ENCODE results near the gene YAF2. TPM values are rescaled to one million over a fixed set of nuclear protein-coding genes. Genes with fewer than 3 reads are reported as not detected.
"Not testable (repeated sequence)": the region's sequence is repeated elsewhere in the genome, so short reads cannot be mapped to it uniquely, and the experiment has no call there.

Gene YAF2
- total RNA-seq, 2 experiments from 2014 or later, result 32.8 to 34.4 TPM

- peaks cover 4% of the 10 kb centered on the region for H3K4me1 Mint-ChIP-seq
- intact Hi-C loops (cut with DNase I, micrococcal nuclease), result no loop called here
- H3K36me3 Mint-ChIP-seq (ENCODE audit: low read depth), result no peaks in the 10 kb centered on the region
- ChIA-PET POLR2A (no interaction called here), CTCF (no interaction called here)
- ATAC-seq (no peak), DNase-seq (no peak)
- H3K27ac Mint-ChIP-seq, result no peak overlapping the region
- H3K9me3 Mint-ChIP-seq (ENCODE audit: low read depth), result peaks cover 4% of the 10 kb centered on the region
- H3K4me3 Mint-ChIP-seq, result no peak overlapping the region
- H3K27me3 Mint-ChIP-seq, result peaks cover 8% of the 10 kb centered on the region
Measured at GRCh38 chr12:42275499-42275898, 37.5 kb upstream of the YAF2 start.

DNA sequence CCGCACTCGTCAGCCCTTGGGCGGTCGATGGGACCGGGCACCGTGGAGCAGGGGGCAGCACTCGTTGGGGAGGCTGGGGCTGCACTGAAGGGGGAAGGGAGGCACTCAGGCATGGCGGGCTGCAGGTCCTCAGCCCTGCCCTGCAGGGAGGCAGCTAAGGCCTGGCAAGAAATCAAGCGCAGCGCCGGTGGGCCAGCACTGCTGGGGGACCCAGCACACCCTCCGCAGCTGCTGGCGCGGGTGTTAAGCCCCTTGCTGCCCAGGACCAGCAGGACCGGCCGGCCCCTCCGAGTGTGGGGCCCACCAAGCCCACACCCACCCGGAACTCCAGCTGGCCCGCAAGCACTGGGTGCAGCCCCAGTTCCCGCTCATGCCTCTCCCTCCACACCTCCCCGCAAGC lies 35.7 kb upstream of the YAF2 start:
- H3K4me3 Mint-ChIP-seq, result no peak overlapping the region
- no peak for ATAC-seq
- no peak overlapping the region for H3K27ac Mint-ChIP-seq
- peaks cover 4% of the 10 kb centered on the region for H3K4me1 Mint-ChIP-seq
- peaks cover 8% of the 10 kb centered on the region for H3K27me3 Mint-ChIP-seq
- ChIA-PET CTCF (no interaction called here), POLR2A (no interaction called here)
- DNase-seq, result no peak
- intact Hi-C loops (cut with DNase I, micrococcal nuclease), result no loop called here
- H3K36me3 Mint-ChIP-seq (ENCODE audit: low read depth), result no peaks in the 10 kb centered on the region
- H3K9me3 Mint-ChIP-seq (ENCODE audit: low read depth), result peaks cover 4% of the 10 kb centered on the region

DNA sequence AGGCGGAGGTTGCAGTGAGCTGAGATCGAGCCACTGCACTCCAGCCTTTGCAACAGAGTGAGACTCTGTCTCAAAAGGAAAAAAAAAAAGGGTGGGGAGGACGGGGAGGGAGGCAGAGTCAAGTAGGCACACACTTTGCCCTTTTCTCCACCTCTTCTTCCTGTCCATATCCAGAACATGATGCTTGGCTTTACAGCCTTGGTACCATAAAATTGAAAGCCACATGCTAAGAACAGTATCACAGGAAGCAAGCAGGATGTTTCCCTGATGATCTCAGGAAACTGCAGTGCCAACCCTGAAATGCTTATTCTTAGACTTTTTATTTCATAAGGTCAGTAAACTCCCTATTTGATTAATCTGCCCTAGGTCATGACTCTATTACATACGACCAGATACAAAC lies 32.5 kb upstream of the YAF2 start:
- peaks cover 4% of the 10 kb centered on the region for H3K9me3 Mint-ChIP-seq (ENCODE audit: low read depth)
- ATAC-seq (no peak), DNase-seq (no peak)
- peaks cover 4% of the 10 kb centered on the region for H3K4me1 Mint-ChIP-seq
- ChIA-PET POLR2A (no interaction called here), CTCF (no interaction called here)
- no peak overlapping the region for H3K4me3 Mint-ChIP-seq
- no peak overlapping the region for H3K27ac Mint-ChIP-seq
- intact Hi-C loops (cut with DNase I, micrococcal nuclease), result no loop called here
- no peaks in the 10 kb centered on the region for H3K36me3 Mint-ChIP-seq (ENCODE audit: low read depth)
- H3K27me3 Mint-ChIP-seq, result peaks cover 8% of the 10 kb centered on the region

DNA sequence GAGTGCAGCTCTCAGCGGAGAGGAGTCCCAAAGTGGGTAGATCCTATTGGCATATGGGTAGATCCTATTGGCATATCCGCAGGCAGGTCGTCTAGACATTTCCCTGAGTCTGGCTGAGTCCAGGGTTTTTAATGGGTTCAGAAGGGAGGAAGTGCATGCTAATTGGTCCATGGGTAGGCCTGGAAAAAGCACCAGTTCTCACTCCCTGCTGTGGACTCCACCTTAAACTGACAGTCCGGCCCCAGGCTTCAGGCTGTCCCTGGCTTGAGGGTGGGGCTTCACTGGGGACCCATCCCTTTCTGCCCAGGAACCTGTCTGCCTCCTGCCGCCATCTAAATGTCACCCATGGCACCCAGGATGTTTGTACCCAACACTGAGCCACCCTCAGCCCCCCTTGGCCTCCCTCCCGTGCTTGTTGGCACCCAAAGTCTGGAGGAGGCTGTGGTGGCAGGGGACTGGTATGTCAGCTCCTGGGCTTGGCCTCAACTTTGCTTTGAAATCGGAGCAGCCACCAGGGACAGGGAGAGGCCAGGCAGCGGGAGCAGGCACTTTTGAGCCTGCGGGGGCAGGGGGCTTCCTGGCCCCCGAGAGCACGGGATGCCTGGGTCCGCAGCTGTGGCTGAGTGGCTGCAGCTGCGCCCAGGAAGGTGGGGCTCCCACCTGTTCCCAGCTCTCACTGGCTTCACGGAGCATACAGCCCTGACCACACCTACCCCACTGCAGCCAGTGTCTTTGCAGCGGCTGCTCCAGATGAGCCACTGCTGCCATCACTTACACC lies 29.6 kb upstream of the YAF2 start:
- peaks cover 1% of the 10 kb centered on the region for H3K9me3 Mint-ChIP-seq (ENCODE audit: low read depth)

GRCh38 chr12:42266579-42267230 lies 28.7 kb upstream of the YAF2 start:
- peaks cover 4% of the 10 kb centered on the region for H3K27me3 Mint-ChIP-seq

More for the DNA sequence above, 29.6 kb upstream of the YAF2 start:
- Mint-ChIP-seq H3K27me3 (peaks cover 7% of the 10 kb centered on the region), H3K36me3 (ENCODE audit: low read depth) (no peaks in the 10 kb centered on the region), H3K4me3 (no peak overlapping the region), H3K4me1 (peaks cover 4% of the 10 kb centered on the region), H3K27ac (no peak overlapping the region)
- DNase-seq (no peak), ATAC-seq (no peak)
- ChIA-PET POLR2A (no interaction called here), CTCF (no interaction called here)
- intact Hi-C loops (cut with DNase I, micrococcal nuclease), result no loop called here

GRCh38 chr12:42262271-42262670 lies 24.2 kb upstream of the YAF2 start:
- Mint-ChIP-seq H3K9me3 (ENCODE audit: low read depth) (no peaks in the 10 kb centered on the region), H3K4me3 (no peak overlapping the region), H3K27me3 (no peaks in the 10 kb centered on the region), H3K4me1 (no peaks in the 10 kb centered on the region), H3K36me3 (ENCODE audit: low read depth) (no peaks in the 10 kb centered on the region), H3K27ac (no peak overlapping the region)
- ATAC-seq (no peak), DNase-seq (no peak)
- CTCF ChIA-PET, result interaction anchor here (0.8 kb wide), 1 partner anchor 110 kb away, joined by 4 read pairs; no protein-coding TSS in a partner anchor
- POLR2A ChIA-PET, result no interaction called here
- intact Hi-C loops (cut with DNase I, micrococcal nuclease), result no loop called here

More at GRCh38 chr12:42266579-42267230, 28.7 kb upstream of the YAF2 start:
- POLR2A ChIA-PET, result no interaction called here
- Mint-ChIP-seq H3K27ac (no peak overlapping the region), H3K9me3 (ENCODE audit: low read depth) (no peaks in the 10 kb centered on the region), H3K4me3 (no peak overlapping the region), H3K4me1 (peaks cover 4% of the 10 kb centered on the region), H3K36me3 (ENCODE audit: low read depth) (no peaks in the 10 kb centered on the region)
- intact Hi-C loops (cut with DNase I, micrococcal nuclease), result no loop called here
- ATAC-seq, result no peak
- DNase-seq, result no peak
- CTCF ChIA-PET, result no interaction called here

GRCh38 chr12:42261708-42262107 lies 23.7 kb upstream of the YAF2 start:
- H3K27me3 Mint-ChIP-seq, result no peaks in the 10 kb centered on the region
- POLR2A ChIA-PET, result no interaction called here
- intact Hi-C loops (cut with DNase I, micrococcal nuclease), result no loop called here

DNA sequence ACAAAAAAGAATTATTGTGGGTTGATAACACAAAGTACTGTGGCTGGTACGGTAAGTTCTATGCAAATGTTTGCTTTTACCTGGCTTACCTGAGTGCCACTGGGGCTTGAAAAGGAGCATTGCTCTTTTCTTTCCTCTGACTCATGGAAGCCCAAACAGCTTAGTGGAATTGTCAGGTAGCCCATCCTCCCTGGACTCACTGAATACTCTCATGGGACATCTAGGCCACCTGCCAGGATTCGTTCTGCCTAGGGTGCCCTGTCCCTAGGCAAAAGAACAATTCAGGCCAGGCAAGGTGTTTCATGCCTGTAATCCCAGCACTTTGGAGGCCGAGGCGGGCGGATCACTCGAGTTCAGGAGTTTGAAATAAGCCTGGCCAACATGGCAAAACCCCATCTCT lies 22.5 kb upstream of the YAF2 start:
- H3K36me3 Mint-ChIP-seq (ENCODE audit: low read depth), result no peaks in the 10 kb centered on the region
- H3K27me3 Mint-ChIP-seq, result no peaks in the 10 kb centered on the region
- no peak overlapping the region for H3K4me3 Mint-ChIP-seq
- ChIA-PET POLR2A (interaction anchor here (0.6 kb wide), 1 partner anchor 17 kb away, joined by 3 read pairs; no protein-coding TSS in a partner anchor), CTCF (no interaction called here)
- ATAC-seq (no peak), DNase-seq (no peak)
- no peak overlapping the region for H3K27ac Mint-ChIP-seq
- intact Hi-C loops (cut with DNase I, micrococcal nuclease), result no loop called here
- H3K9me3 Mint-ChIP-seq (ENCODE audit: low read depth), result no peaks in the 10 kb centered on the region
- H3K4me1 Mint-ChIP-seq, result peaks cover 2% of the 10 kb centered on the region

More at GRCh38 chr12:42261708-42262107, 23.7 kb upstream of the YAF2 start:
- DNase-seq (no peak), ATAC-seq (peak; percentile 33)
- no peak overlapping the region for H3K4me3 Mint-ChIP-seq
- no peaks in the 10 kb centered on the region for H3K4me1 Mint-ChIP-seq
- CTCF ChIA-PET, result interaction anchor here (0.8 kb wide), 1 partner anchor 110 kb away, joined by 4 read pairs; no protein-coding TSS in a partner anchor
- no peaks in the 10 kb centered on the region for H3K9me3 Mint-ChIP-seq (ENCODE audit: low read depth)
- H3K27ac Mint-ChIP-seq, result no peak overlapping the region
- no peaks in the 10 kb centered on the region for H3K36me3 Mint-ChIP-seq (ENCODE audit: low read depth)

GRCh38 chr12:42259699-42260098 lies 21.7 kb upstream of the YAF2 start:
- DNase-seq, result no peak
- intact Hi-C loops (cut with DNase I, micrococcal nuclease), result no loop called here
- POLR2A ChIA-PET, result no interaction called here

GRCh38 chr12:42255866-42256261 lies 17.8 kb upstream of the YAF2 start:
- intact Hi-C loops (cut with DNase I, micrococcal nuclease), result no loop called here
- CTCF ChIA-PET, result interaction anchor here (1.1 kb wide), 1 partner anchor 23 kb away, joined by 3 read pairs; no protein-coding TSS in a partner anchor

More at GRCh38 chr12:42259699-42260098, 21.7 kb upstream of the YAF2 start:
- no peak overlapping the region for H3K27ac Mint-ChIP-seq
- ATAC-seq, result no peak
- H3K4me3 Mint-ChIP-seq, result no peak overlapping the region
- CTCF ChIA-PET, result no interaction called here
- no peaks in the 10 kb centered on the region for H3K27me3 Mint-ChIP-seq
- H3K4me1 Mint-ChIP-seq, result peaks cover 2% of the 10 kb centered on the region
- H3K36me3 Mint-ChIP-seq (ENCODE audit: low read depth), result no peaks in the 10 kb centered on the region
- no peaks in the 10 kb centered on the region for H3K9me3 Mint-ChIP-seq (ENCODE audit: low read depth)

GRCh38 chr12:42255221-42255865 lies 17.3 kb upstream of the YAF2 start:
- peaks cover 5% of the 10 kb centered on the region for H3K9me3 Mint-ChIP-seq (ENCODE audit: low read depth)
- H3K27ac Mint-ChIP-seq, result no peak overlapping the region
- H3K27me3 Mint-ChIP-seq, result no peaks in the 10 kb centered on the region
- no peak for DNase-seq
- ChIA-PET POLR2A (no interaction called here), CTCF (no interaction called here)
- H3K36me3 Mint-ChIP-seq (ENCODE audit: low read depth), result no peaks in the 10 kb centered on the region
- intact Hi-C loops (cut with DNase I, micrococcal nuclease), result no loop called here
- peaks cover 2% of the 10 kb centered on the region for H3K4me1 Mint-ChIP-seq
- H3K4me3 Mint-ChIP-seq, result no peak overlapping the region
- no peak for ATAC-seq

More at GRCh38 chr12:42255866-42256261, 17.8 kb upstream of the YAF2 start:
- no peaks in the 10 kb centered on the region for H3K27me3 Mint-ChIP-seq
- no peak for ATAC-seq
- H3K4me3 Mint-ChIP-seq, result no peak overlapping the region
- no peak for DNase-seq
- peaks cover 2% of the 10 kb centered on the region for H3K4me1 Mint-ChIP-seq
- POLR2A ChIA-PET, result no interaction called here
- no peaks in the 10 kb centered on the region for H3K36me3 Mint-ChIP-seq (ENCODE audit: low read depth)
- peaks cover 5% of the 10 kb centered on the region for H3K9me3 Mint-ChIP-seq (ENCODE audit: low read depth)
- H3K27ac Mint-ChIP-seq, result no peak overlapping the region

GRCh38 chr12:42252645-42253044 lies 14.6 kb upstream of the YAF2 start:
- DNase-seq; H3K9me3 Mint-ChIP-seq (ENCODE audit: low read depth); CTCF ChIA-PET; H3K4me1 Mint-ChIP-seq; POLR2A ChIA-PET; H3K36me3 Mint-ChIP-seq (ENCODE audit: low read depth); ATAC-seq; H3K4me3 Mint-ChIP-seq; H3K27me3 Mint-ChIP-seq; H3K27ac Mint-ChIP-seq; intact Hi-C loops (cut with DNase I, micrococcal nuclease): not testable (repeated sequence)
